GM23338 (cell line): ENCODE results near the gene MTF1. TPM values are rescaled to one million over a fixed set of nuclear protein-coding genes. Genes with fewer than 3 reads are reported as not detected.

Experiments
- ATAC-seq: fragments of 200-7000 bp; cut with Tn5 transposase; 3 replicates; pipeline ENCODE4 v1.9.1; 2020
- DNase-seq: peaks from one replicate; pipeline ENCODE4 v3.0.0-alpha.2; 2015; ENCODE audit warnings: low spot score
- H2AFZ ChIP-seq: fragments of 200-600 bp; sonication (generic); 2 replicates; pipeline ENCODE4 v1.8.0; 2016; ENCODE audit warnings: antibody characterized with exemption, mild to moderate bottlenecking, moderate library complexity
- H3F3A ChIP-seq: fragments of 200-600 bp; sonication (generic); replicated peaks from 2 replicates; pipeline ENCODE4 v1.8.0; 2017; ENCODE audit warnings: antibody characterized with exemption, mixed run types, low read depth
- H3K27ac ChIP-seq: fragments of 200-600 bp; sonication (generic); 2 replicates; pipeline ENCODE4 v1.6.1; 2016; ENCODE audit warnings: low read depth
- H3K27me3 ChIP-seq: fragments of 200-600 bp; sonication (generic); 2 replicates; pipeline ENCODE4 v1.8.0; 2016; ENCODE audit warnings: mild to moderate bottlenecking, mixed run types, moderate library complexity; ENCODE audit not compliant: insufficient read depth
- H3K36me3 ChIP-seq: fragments of 200-600 bp; sonication (generic); 2 replicates; pipeline ENCODE4 v1.8.0; 2016; ENCODE audit warnings: mild to moderate bottlenecking; ENCODE audit not compliant: insufficient read depth
- H3K4me1 ChIP-seq: fragments of 200-600 bp; sonication (generic); 2 replicates; pipeline ENCODE4 v1.8.0; 2016; ENCODE audit warnings: mild to moderate bottlenecking, moderate library complexity; ENCODE audit not compliant: insufficient read depth
- H3K4me2 ChIP-seq: fragments of 200-600 bp; sonication (generic); 2 replicates; pipeline ENCODE4 v1.7.1; 2017; ENCODE audit warnings: mixed run types
- H3K4me3 ChIP-seq: fragments of 200-600 bp; sonication (generic); 2 replicates; pipeline ENCODE4 v1.6.1; 2016; ENCODE audit warnings: mixed run types
- H3K79me2 ChIP-seq: fragments of 200-600 bp; sonication (generic); replicated peaks from 2 replicates; pipeline ENCODE4 v1.8.0; 2017; ENCODE audit warnings: mild to moderate bottlenecking; ENCODE audit not compliant: insufficient read depth
- H3K9me2 ChIP-seq: fragments of 200-600 bp; sonication (generic); 2 replicates; pipeline ENCODE4 v1.8.0; 2017; ENCODE audit not compliant: insufficient read depth
- H4K20me1 ChIP-seq: fragments of 200-600 bp; sonication (generic); replicated peaks from 2 replicates; pipeline ENCODE4 v1.8.0; 2017; ENCODE audit warnings: mild to moderate bottlenecking; ENCODE audit not compliant: insufficient read depth
- H3K27ac Mint-ChIP-seq: 2 replicates; pipeline ENCODE4 v1.8.0; 2020; ENCODE audit warnings: inconsistent platforms, mild to moderate bottlenecking, moderate library complexity, mixed read lengths
- H3K27me3 Mint-ChIP-seq: 3 replicates; pipeline ENCODE4 v1.8.0; 2022; ENCODE audit warnings: low read depth, mild to moderate bottlenecking, moderate library complexity, mixed read lengths, inconsistent platforms; ENCODE audit not compliant: insufficient read depth, poor library complexity
- H3K36me3 Mint-ChIP-seq: 3 replicates; pipeline ENCODE4 v1.8.0; 2021; ENCODE audit warnings: low read depth, mild to moderate bottlenecking, inconsistent platforms, moderate library complexity, mixed read lengths
- H3K4me1 Mint-ChIP-seq: 3 replicates; pipeline ENCODE4 v1.8.0; 2020; ENCODE audit warnings: mild to moderate bottlenecking, inconsistent platforms, mixed read lengths
- H3K4me3 Mint-ChIP-seq: 3 replicates; pipeline ENCODE4 v1.8.0; 2021; ENCODE audit warnings: moderate library complexity, mild to moderate bottlenecking, inconsistent platforms, mixed read lengths
- H3K9me3 Mint-ChIP-seq: 3 replicates; pipeline ENCODE4 v1.8.0; 2020; ENCODE audit warnings: moderate library complexity, mild to moderate bottlenecking, inconsistent platforms, mixed read lengths
- CREB1 ChIP-seq: fragments of 250-450 bp; sonication (Bioruptor Pico); IDR thresholded peaks from 2 replicates; pipeline ENCODE4 v1.5.0; 2020; ENCODE audit warnings: low read depth, mild to moderate bottlenecking, moderate library complexity
- ETS1 ChIP-seq: IDR thresholded peaks from 2 replicates; pipeline ENCODE4 v1.6.1; 2016; ENCODE audit warnings: antibody characterized with exemption
- EZH2 ChIP-seq: fragments of 200-600 bp; sonication (generic); IDR thresholded peaks from one replicate; pipeline ENCODE4 v1.8.0; 2017; ENCODE audit warnings: antibody characterized with exemption, mild to moderate bottlenecking, low read depth; ENCODE audit not compliant: unreplicated experiment
- EZH2phosphoT487 ChIP-seq: fragments of 200-600 bp; sonication (generic); IDR thresholded peaks from one replicate; pipeline ENCODE4 v1.8.1; 2018; ENCODE audit warnings: antibody characterized with exemption; ENCODE audit not compliant: unreplicated experiment
- JUNB ChIP-seq: IDR thresholded peaks from one replicate; pipeline ENCODE4 v1.6.1; 2016; ENCODE audit warnings: antibody characterized with exemption; ENCODE audit not compliant: unreplicated experiment
- NANOG ChIP-seq: IDR thresholded peaks from 2 replicates; pipeline ENCODE4 v1.6.1; 2016; ENCODE audit warnings: antibody characterized with exemption, borderline replicate concordance
- POLR2AphosphoS5 ChIP-seq: IDR thresholded peaks from 2 replicates; pipeline ENCODE4 v1.6.1; 2016; ENCODE audit warnings: antibody characterized with exemption, low read depth
- STAT1 ChIP-seq: IDR thresholded peaks from one replicate; pipeline ENCODE4 v1.6.1; 2016; ENCODE audit warnings: antibody characterized with exemption; ENCODE audit not compliant: unreplicated experiment
- ZNF114 ChIP-seq: fragments of 250-450 bp; sonication (Bioruptor Pico); IDR thresholded peaks from 2 replicates; pipeline ENCODE4 v1.5.0; 2020; ENCODE audit warnings: mild to moderate bottlenecking, moderate library complexity
- ZNF331 ChIP-seq: fragments of 250-450 bp; sonication (Bioruptor Pico); IDR thresholded peaks from 2 replicates; pipeline ENCODE4 v1.5.0; 2020; ENCODE audit warnings: low read depth, mild to moderate bottlenecking, moderate library complexity
- polyA plus RNA-seq: library from polyadenylated mRNA; unstranded; fragments of >200 nt; fragmentation: Nextera tagmentation; extraction: Ambion mirVana; gene quantifications from 2 replicates; pipeline ENCODE4 v1.2.1, GENCODE V29; 2016
- total RNA-seq: library from RNA; depleted of rRNA; stranded (reverse); fragments of >200 nt; shearing (Covaris generic); gene quantifications from 2 replicates; pipeline ENCODE4 v1.2.3, GENCODE V29; 2014
- TF ChIP-seq, protein P1 (sequence below): IDR thresholded peaks from one replicate; pipeline ENCODE4 v1.6.1; 2018; ENCODE audit warnings: antibody characterized with exemption; ENCODE audit not compliant: unreplicated experiment
- TF ChIP-seq, protein P2 (sequence below): fragments of 250-450 bp; sonication (Bioruptor Pico); IDR thresholded peaks from 2 replicates; pipeline ENCODE4 v1.5.0; 2020; ENCODE audit warnings: mild to moderate bottlenecking, moderate library complexity
- TF ChIP-seq, protein P3 (sequence below), 2 experiments: fragments of 200-600 bp in 1 of 2; sonication (generic) in 1 of 2; conservative IDR thresholded peaks; 2 replicates each; pipeline versions ENCODE4 v1.5.1 to v1.6.1; 2016 to 2017; ENCODE audit warnings: antibody characterized with exemption in 2 of 2, low read depth in 2 of 2, mild to moderate bottlenecking in 2 of 2, moderate library complexity in 1 of 2

Gene MTF1
- total and polyA plus RNA-seq, 2 experiments from 2014 or later: 4.5 to 5.6 TPM

DNA sequence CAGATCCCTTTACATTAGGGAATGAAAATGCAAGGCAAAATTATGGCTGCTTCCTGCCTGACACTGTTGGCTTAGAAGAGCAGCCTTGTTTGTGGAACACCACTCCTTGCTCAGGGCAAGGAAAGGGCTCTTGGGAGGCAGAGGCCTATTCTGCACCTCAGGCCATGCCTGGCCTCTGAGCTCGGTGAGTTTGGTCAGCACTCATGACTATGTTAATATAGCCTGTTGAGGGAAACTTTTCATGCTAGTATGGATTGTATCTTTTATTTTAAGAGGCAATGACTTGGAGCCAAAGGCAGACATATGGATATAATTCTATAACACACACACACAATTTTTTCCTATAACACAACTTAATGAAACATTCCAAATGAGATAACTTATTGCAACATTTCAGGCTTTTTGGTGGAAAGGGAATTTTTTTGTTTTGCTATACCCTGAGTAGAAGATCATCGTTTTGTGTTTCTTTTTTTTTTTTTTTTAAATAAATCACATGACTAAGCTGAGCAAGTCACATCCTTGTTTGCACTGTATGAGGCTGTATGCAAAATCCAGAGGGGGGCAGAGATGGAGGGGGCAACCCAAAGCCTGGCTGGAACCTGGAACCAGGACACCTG, 45.8 kb downstream of the MTF1 start:
- TF ChIP-seq POLR2AphosphoS5 (no peak), ZNF331 (CRISPR knock-in tag) (no peak), EZH2 (no peak), STAT1 (no peak), CREB1 (no peak), ZNF114 (no peak), JUNB (no peak), NANOG (no peak), ETS1 (no peak), EZH2phosphoT487 (no peak)
- TF ChIP-seq, protein P1, sequence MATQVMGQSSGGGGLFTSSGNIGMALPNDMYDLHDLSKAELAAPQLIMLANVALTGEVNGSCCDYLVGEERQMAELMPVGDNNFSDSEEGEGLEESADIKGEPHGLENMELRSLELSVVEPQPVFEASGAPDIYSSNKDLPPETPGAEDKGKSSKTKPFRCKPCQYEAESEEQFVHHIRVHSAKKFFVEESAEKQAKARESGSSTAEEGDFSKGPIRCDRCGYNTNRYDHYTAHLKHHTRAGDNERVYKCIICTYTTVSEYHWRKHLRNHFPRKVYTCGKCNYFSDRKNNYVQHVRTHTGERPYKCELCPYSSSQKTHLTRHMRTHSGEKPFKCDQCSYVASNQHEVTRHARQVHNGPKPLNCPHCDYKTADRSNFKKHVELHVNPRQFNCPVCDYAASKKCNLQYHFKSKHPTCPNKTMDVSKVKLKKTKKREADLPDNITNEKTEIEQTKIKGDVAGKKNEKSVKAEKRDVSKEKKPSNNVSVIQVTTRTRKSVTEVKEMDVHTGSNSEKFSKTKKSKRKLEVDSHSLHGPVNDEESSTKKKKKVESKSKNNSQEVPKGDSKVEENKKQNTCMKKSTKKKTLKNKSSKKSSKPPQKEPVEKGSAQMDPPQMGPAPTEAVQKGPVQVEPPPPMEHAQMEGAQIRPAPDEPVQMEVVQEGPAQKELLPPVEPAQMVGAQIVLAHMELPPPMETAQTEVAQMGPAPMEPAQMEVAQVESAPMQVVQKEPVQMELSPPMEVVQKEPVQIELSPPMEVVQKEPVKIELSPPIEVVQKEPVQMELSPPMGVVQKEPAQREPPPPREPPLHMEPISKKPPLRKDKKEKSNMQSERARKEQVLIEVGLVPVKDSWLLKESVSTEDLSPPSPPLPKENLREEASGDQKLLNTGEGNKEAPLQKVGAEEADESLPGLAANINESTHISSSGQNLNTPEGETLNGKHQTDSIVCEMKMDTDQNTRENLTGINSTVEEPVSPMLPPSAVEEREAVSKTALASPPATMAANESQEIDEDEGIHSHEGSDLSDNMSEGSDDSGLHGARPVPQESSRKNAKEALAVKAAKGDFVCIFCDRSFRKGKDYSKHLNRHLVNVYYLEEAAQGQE: no peak
- TF ChIP-seq, protein P2, sequence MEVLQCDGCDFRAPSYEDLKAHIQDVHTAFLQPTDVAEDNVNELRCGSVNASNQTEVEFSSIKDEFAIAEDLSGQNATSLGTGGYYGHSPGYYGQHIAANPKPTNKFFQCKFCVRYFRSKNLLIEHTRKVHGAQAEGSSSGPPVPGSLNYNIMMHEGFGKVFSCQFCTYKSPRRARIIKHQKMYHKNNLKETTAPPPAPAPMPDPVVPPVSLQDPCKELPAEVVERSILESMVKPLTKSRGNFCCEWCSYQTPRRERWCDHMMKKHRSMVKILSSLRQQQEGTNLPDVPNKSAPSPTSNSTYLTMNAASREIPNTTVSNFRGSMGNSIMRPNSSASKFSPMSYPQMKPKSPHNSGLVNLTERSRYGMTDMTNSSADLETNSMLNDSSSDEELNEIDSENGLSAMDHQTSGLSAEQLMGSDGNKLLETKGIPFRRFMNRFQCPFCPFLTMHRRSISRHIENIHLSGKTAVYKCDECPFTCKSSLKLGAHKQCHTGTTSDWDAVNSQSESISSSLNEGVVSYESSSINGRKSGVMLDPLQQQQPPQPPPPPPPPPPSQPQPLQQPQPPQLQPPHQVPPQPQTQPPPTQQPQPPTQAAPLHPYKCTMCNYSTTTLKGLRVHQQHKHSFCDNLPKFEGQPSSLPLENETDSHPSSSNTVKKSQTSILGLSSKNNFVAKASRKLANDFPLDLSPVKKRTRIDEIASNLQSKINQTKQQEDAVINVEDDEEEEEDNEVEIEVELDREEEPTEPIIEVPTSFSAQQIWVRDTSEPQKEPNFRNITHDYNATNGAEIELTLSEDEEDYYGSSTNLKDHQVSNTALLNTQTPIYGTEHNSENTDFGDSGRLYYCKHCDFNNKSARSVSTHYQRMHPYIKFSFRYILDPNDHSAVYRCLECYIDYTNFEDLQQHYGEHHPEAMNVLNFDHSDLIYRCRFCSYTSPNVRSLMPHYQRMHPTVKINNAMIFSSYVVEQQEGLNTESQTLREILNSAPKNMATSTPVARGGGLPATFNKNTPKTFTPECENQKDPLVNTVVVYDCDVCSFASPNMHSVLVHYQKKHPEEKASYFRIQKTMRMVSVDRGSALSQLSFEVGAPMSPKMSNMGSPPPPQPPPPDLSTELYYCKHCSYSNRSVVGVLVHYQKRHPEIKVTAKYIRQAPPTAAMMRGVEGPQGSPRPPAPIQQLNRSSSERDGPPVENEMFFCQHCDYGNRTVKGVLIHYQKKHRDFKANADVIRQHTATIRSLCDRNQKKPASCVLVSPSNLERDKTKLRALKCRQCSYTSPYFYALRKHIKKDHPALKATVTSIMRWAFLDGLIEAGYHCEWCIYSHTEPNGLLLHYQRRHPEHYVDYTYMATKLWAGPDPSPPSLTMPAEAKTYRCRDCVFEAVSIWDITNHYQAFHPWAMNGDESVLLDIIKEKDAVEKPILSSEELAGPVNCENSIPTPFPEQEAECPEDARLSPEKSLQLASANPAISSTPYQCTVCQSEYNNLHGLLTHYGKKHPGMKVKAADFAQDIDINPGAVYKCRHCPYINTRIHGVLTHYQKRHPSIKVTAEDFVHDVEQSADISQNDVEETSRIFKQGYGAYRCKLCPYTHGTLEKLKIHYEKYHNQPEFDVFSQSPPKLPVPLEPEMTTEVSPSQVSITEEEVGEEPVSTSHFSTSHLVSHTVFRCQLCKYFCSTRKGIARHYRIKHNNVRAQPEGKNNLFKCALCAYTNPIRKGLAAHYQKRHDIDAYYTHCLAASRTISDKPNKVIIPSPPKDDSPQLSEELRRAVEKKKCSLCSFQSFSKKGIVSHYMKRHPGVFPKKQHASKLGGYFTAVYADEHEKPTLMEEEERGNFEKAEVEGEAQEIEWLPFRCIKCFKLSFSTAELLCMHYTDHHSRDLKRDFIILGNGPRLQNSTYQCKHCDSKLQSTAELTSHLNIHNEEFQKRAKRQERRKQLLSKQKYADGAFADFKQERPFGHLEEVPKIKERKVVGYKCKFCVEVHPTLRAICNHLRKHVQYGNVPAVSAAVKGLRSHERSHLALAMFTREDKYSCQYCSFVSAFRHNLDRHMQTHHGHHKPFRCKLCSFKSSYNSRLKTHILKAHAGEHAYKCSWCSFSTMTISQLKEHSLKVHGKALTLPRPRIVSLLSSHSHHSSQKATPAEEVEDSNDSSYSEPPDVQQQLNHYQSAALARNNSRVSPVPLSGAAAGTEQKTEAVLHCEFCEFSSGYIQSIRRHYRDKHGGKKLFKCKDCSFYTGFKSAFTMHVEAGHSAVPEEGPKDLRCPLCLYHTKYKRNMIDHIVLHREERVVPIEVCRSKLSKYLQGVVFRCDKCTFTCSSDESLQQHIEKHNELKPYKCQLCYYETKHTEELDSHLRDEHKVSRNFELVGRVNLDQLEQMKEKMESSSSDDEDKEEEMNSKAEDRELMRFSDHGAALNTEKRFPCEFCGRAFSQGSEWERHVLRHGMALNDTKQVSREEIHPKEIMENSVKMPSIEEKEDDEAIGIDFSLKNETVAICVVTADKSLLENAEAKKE (CRISPR knock-in tag): no peak
- TF ChIP-seq, protein P3, sequence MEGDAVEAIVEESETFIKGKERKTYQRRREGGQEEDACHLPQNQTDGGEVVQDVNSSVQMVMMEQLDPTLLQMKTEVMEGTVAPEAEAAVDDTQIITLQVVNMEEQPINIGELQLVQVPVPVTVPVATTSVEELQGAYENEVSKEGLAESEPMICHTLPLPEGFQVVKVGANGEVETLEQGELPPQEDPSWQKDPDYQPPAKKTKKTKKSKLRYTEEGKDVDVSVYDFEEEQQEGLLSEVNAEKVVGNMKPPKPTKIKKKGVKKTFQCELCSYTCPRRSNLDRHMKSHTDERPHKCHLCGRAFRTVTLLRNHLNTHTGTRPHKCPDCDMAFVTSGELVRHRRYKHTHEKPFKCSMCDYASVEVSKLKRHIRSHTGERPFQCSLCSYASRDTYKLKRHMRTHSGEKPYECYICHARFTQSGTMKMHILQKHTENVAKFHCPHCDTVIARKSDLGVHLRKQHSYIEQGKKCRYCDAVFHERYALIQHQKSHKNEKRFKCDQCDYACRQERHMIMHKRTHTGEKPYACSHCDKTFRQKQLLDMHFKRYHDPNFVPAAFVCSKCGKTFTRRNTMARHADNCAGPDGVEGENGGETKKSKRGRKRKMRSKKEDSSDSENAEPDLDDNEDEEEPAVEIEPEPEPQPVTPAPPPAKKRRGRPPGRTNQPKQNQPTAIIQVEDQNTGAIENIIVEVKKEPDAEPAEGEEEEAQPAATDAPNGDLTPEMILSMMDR (conservative IDR thresholded peaks at IDR 0.05; ENCODE audit: low read depth in 2 of 2): no peak
- peaks cover 6% of the 10 kb centered on the region; the same call in 1 of the 2 replicates for H3K4me1 ChIP-seq
- H3K36me3 ChIP-seq: peaks cover 8% of the 10 kb centered on the region
- peaks cover 16% of the 10 kb centered on the region for H3K36me3 Mint-ChIP-seq
- no peak for DNase-seq
- no peak overlapping the region; the same call in 1 of the 2 replicates for H3K27ac Mint-ChIP-seq
- H3K27ac ChIP-seq: no peak overlapping the region
- no peak overlapping the region for H3K4me2 ChIP-seq
- H3K79me2 ChIP-seq: peaks cover 13% of the 10 kb centered on the region; the same call in 1 of the 2 replicates
- H4K20me1 ChIP-seq: peaks cover 10% of the 10 kb centered on the region
- H3K27me3 Mint-ChIP-seq: peaks cover 16% of the 10 kb centered on the region
- no peak for ATAC-seq
- H3K27me3 ChIP-seq: no peaks in the 10 kb centered on the region
- no peak overlapping the region for H2AFZ ChIP-seq
- H3K4me1 Mint-ChIP-seq: peaks cover 19% of the 10 kb centered on the region; the same call in 2 of the 3 replicates
- H3K9me3 Mint-ChIP-seq: no peaks in the 10 kb centered on the region
- H3F3A ChIP-seq: peaks cover 2% of the 10 kb centered on the region; the same call in 1 of the 2 replicates
- H3K4me3 Mint-ChIP-seq: no peak overlapping the region
- H3K4me3 ChIP-seq: no peak overlapping the region
- H3K9me2 ChIP-seq: no peaks in the 10 kb centered on the region
